GM23338 (cell line): ENCODE data around the gene LCN6. TPM values are rescaled to one million over a fixed set of nuclear protein-coding genes. Genes with fewer than 3 reads are reported as not detected.

ENCODE experiments used
- ATAC-seq: fragments of 200-7000 bp; cut with Tn5 transposase; 3 replicates; pipeline ENCODE4 v1.9.1; 2020
- DNase-seq: peaks from one replicate; pipeline ENCODE4 v3.0.0-alpha.2; 2015; ENCODE audit warnings: low spot score
- H2AFZ ChIP-seq: fragments of 200-600 bp; sonication (generic); 2 replicates; pipeline ENCODE4 v1.8.0; 2016; ENCODE audit warnings: antibody characterized with exemption, mild to moderate bottlenecking, moderate library complexity
- H3F3A ChIP-seq: fragments of 200-600 bp; sonication (generic); replicated peaks from 2 replicates; pipeline ENCODE4 v1.8.0; 2017; ENCODE audit warnings: antibody characterized with exemption, mixed run types, low read depth
- H3K27ac ChIP-seq: fragments of 200-600 bp; sonication (generic); 2 replicates; pipeline ENCODE4 v1.6.1; 2016; ENCODE audit warnings: low read depth
- H3K27me3 ChIP-seq: fragments of 200-600 bp; sonication (generic); 2 replicates; pipeline ENCODE4 v1.8.0; 2016; ENCODE audit warnings: mild to moderate bottlenecking, mixed run types, moderate library complexity; ENCODE audit not compliant: insufficient read depth
- H3K36me3 ChIP-seq: fragments of 200-600 bp; sonication (generic); 2 replicates; pipeline ENCODE4 v1.8.0; 2016; ENCODE audit warnings: mild to moderate bottlenecking; ENCODE audit not compliant: insufficient read depth
- H3K4me1 ChIP-seq: fragments of 200-600 bp; sonication (generic); 2 replicates; pipeline ENCODE4 v1.8.0; 2016; ENCODE audit warnings: mild to moderate bottlenecking, moderate library complexity; ENCODE audit not compliant: insufficient read depth
- H3K4me2 ChIP-seq: fragments of 200-600 bp; sonication (generic); 2 replicates; pipeline ENCODE4 v1.7.1; 2017; ENCODE audit warnings: mixed run types
- H3K4me3 ChIP-seq: fragments of 200-600 bp; sonication (generic); 2 replicates; pipeline ENCODE4 v1.6.1; 2016; ENCODE audit warnings: mixed run types
- H3K79me2 ChIP-seq: fragments of 200-600 bp; sonication (generic); replicated peaks from 2 replicates; pipeline ENCODE4 v1.8.0; 2017; ENCODE audit warnings: mild to moderate bottlenecking; ENCODE audit not compliant: insufficient read depth
- H3K9me2 ChIP-seq: fragments of 200-600 bp; sonication (generic); 2 replicates; pipeline ENCODE4 v1.8.0; 2017; ENCODE audit not compliant: insufficient read depth
- H4K20me1 ChIP-seq: fragments of 200-600 bp; sonication (generic); replicated peaks from 2 replicates; pipeline ENCODE4 v1.8.0; 2017; ENCODE audit warnings: mild to moderate bottlenecking; ENCODE audit not compliant: insufficient read depth
- H3K27ac Mint-ChIP-seq: 2 replicates; pipeline ENCODE4 v1.8.0; 2020; ENCODE audit warnings: inconsistent platforms, mild to moderate bottlenecking, moderate library complexity, mixed read lengths
- H3K27me3 Mint-ChIP-seq: 3 replicates; pipeline ENCODE4 v1.8.0; 2022; ENCODE audit warnings: low read depth, mild to moderate bottlenecking, moderate library complexity, mixed read lengths, inconsistent platforms; ENCODE audit not compliant: insufficient read depth, poor library complexity
- H3K36me3 Mint-ChIP-seq: 3 replicates; pipeline ENCODE4 v1.8.0; 2021; ENCODE audit warnings: low read depth, mild to moderate bottlenecking, inconsistent platforms, moderate library complexity, mixed read lengths
- H3K4me1 Mint-ChIP-seq: 3 replicates; pipeline ENCODE4 v1.8.0; 2020; ENCODE audit warnings: mild to moderate bottlenecking, inconsistent platforms, mixed read lengths
- H3K4me3 Mint-ChIP-seq: 3 replicates; pipeline ENCODE4 v1.8.0; 2021; ENCODE audit warnings: moderate library complexity, mild to moderate bottlenecking, inconsistent platforms, mixed read lengths
- H3K9me3 Mint-ChIP-seq: 3 replicates; pipeline ENCODE4 v1.8.0; 2020; ENCODE audit warnings: moderate library complexity, mild to moderate bottlenecking, inconsistent platforms, mixed read lengths
- CREB1 ChIP-seq: fragments of 250-450 bp; sonication (Bioruptor Pico); IDR thresholded peaks from 2 replicates; pipeline ENCODE4 v1.5.0; 2020; ENCODE audit warnings: low read depth, mild to moderate bottlenecking, moderate library complexity
- CTCF ChIP-seq, 2 experiments: fragments of 200-600 bp in 1 of 2; sonication (generic) in 1 of 2; conservative IDR thresholded peaks; 2 replicates each; pipeline versions ENCODE4 v1.5.1 to v1.6.1; 2016 to 2017; ENCODE audit warnings: antibody characterized with exemption in 2 of 2, low read depth in 2 of 2, mild to moderate bottlenecking in 2 of 2, moderate library complexity in 1 of 2
- ETS1 ChIP-seq: IDR thresholded peaks from 2 replicates; pipeline ENCODE4 v1.6.1; 2016; ENCODE audit warnings: antibody characterized with exemption
- EZH2phosphoT487 ChIP-seq: fragments of 200-600 bp; sonication (generic); IDR thresholded peaks from one replicate; pipeline ENCODE4 v1.8.1; 2018; ENCODE audit warnings: antibody characterized with exemption; ENCODE audit not compliant: unreplicated experiment
- JUNB ChIP-seq: IDR thresholded peaks from one replicate; pipeline ENCODE4 v1.6.1; 2016; ENCODE audit warnings: antibody characterized with exemption; ENCODE audit not compliant: unreplicated experiment
- POLR2AphosphoS5 ChIP-seq: IDR thresholded peaks from 2 replicates; pipeline ENCODE4 v1.6.1; 2016; ENCODE audit warnings: antibody characterized with exemption, low read depth
- ZNF114 ChIP-seq: fragments of 250-450 bp; sonication (Bioruptor Pico); IDR thresholded peaks from 2 replicates; pipeline ENCODE4 v1.5.0; 2020; ENCODE audit warnings: mild to moderate bottlenecking, moderate library complexity
- ZNF462 ChIP-seq: fragments of 250-450 bp; sonication (Bioruptor Pico); IDR thresholded peaks from 2 replicates; pipeline ENCODE4 v1.5.0; 2020; ENCODE audit warnings: mild to moderate bottlenecking, moderate library complexity
- polyA plus RNA-seq: library from polyadenylated mRNA; unstranded; fragments of >200 nt; fragmentation: Nextera tagmentation; extraction: Ambion mirVana; gene quantifications from 2 replicates; pipeline ENCODE4 v1.2.1, GENCODE V29; 2016
- total RNA-seq: library from RNA; depleted of rRNA; stranded (reverse); fragments of >200 nt; shearing (Covaris generic); gene quantifications from 2 replicates; pipeline ENCODE4 v1.2.3, GENCODE V29; 2014

Gene LCN6
- total and polyA plus RNA-seq, 2 experiments from 2014 or later: not detected

- Histone ChIP-seq H4K20me1 (no peaks in the 10 kb centered on the region), H3K4me3 (peak overlapping the region; percentile 51), H3K36me3 (no peaks in the 10 kb centered on the region), H3K4me1 (no peaks in the 10 kb centered on the region), H2AFZ (peak overlapping the region; percentile 80; the same call in 1 of the 2 replicates), H3K27me3 (no peaks in the 10 kb centered on the region), H3K4me2 (peak overlapping the region; percentile 76; the same call in 1 of the 2 replicates), H3F3A (0 out of 2 replicates have a peak, but pooled peaks cover 5% of the 10 kb centered on the region), H3K79me2 (no peaks in the 10 kb centered on the region), H3K27ac (no peak overlapping the region), H3K9me2 (no peaks in the 10 kb centered on the region)
- TF ChIP-seq ZNF114 (CRISPR knock-in tag): no peak
- TF ChIP-seq CREB1: 0 out of 2 replicates have a peak, but pooled peaks have one; percentile 6
- peak in 1 of 2 experiments; percentile 49; a peak in 1 of 4 replicates for TF ChIP-seq CTCF (conservative IDR thresholded peaks at IDR 0.05; ENCODE audit: low read depth in 2 of 2)
- peak; percentile 93 for TF ChIP-seq POLR2AphosphoS5
- Mint-ChIP-seq H3K4me1 (peaks cover 13% of the 10 kb centered on the region), H3K4me3 (peak overlapping the region; percentile 57; the same call in 2 of the 3 replicates), H3K27me3 (peaks cover 6% of the 10 kb centered on the region), H3K36me3 (peaks cover 3% of the 10 kb centered on the region; the same call in 2 of the 3 replicates), H3K9me3 (peaks cover 13% of the 10 kb centered on the region), H3K27ac (no peak overlapping the region)
- DNase-seq (peak; percentile 96), ATAC-seq (peak; percentile 78)
Measured at GRCh38 chr9:136762915-136763648, 14.8 kb upstream of the LCN6 start.

- no peak for ATAC-seq
- peaks cover 13% of the 10 kb centered on the region for H3K4me1 Mint-ChIP-seq
- 0 out of 2 replicates have a peak, but pooled peaks cover 5% of the 10 kb centered on the region for H3F3A ChIP-seq
- peaks cover 3% of the 10 kb centered on the region; the same call in 2 of the 3 replicates for H3K36me3 Mint-ChIP-seq
- no peaks in the 10 kb centered on the region for H3K27me3 ChIP-seq
- H3K4me3 Mint-ChIP-seq: no peak overlapping the region
- no peaks in the 10 kb centered on the region for H3K4me1 ChIP-seq
- H3K27ac ChIP-seq: no peak overlapping the region
- H3K27ac Mint-ChIP-seq: no peak overlapping the region
- peak overlapping the region; percentile 55; the same call in 1 of the 2 replicates for H3K4me2 ChIP-seq
- peaks cover 8% of the 10 kb centered on the region for H3K9me3 Mint-ChIP-seq
- H3K36me3 ChIP-seq: no peaks in the 10 kb centered on the region
- no peaks in the 10 kb centered on the region for H4K20me1 ChIP-seq
- no peak overlapping the region for H3K4me3 ChIP-seq
- no peak overlapping the region for H2AFZ ChIP-seq
- peaks cover 5% of the 10 kb centered on the region for H3K27me3 Mint-ChIP-seq
- no peaks in the 10 kb centered on the region for H3K79me2 ChIP-seq
- H3K9me2 ChIP-seq: no peaks in the 10 kb centered on the region
- no peak for DNase-seq
- TF ChIP-seq ZNF462 (CRISPR knock-in tag): no peak
- TF ChIP-seq CTCF (conservative IDR thresholded peaks at IDR 0.05; ENCODE audit: low read depth in 2 of 2): no peak
- TF ChIP-seq EZH2phosphoT487: no peak
- TF ChIP-seq ZNF114 (CRISPR knock-in tag): no peak
- TF ChIP-seq POLR2AphosphoS5: no peak
- no peak for TF ChIP-seq JUNB
- TF ChIP-seq ETS1: no peak
Measured at GRCh38 chr9:136762221-136762691, 13.9 kb upstream of the LCN6 start.
